Hippocampal formation (tissue), 2 donors: ENCODE data around the gene CST1.
"Not testable (repeated sequence)": the region's sequence is repeated elsewhere in the genome, so short reads cannot be mapped to it uniquely, and the experiment has no call there.

ENCODE experiments used
- DNase-seq, 2 donors: peaks; one replicate each; lab custom pipeline; 2025; lab: John Stamatoyannopoulos, UW

CST1 gene

GRCh38 chr20:23750786-23751185, at the start of gene CST1:
CST1 (minus strand) TSS chr20:23750935; CDS start chr20:23750866, 69 bp downstream.
- not testable (repeated sequence) for DNase-seq

GRCh38 chr20:23799216-23799847, 48.6 kb upstream of the CST1 start:
- DNase-seq: peak; percentile 2 to 5

- DNase-seq: no peak
Observed at GRCh38 chr20:23795526-23795925, 44.8 kb upstream of the CST1 start.

- no peak for DNase-seq
Observed at GRCh38 chr20:23794841-23795240, 44.1 kb upstream of the CST1 start.

DNA sequence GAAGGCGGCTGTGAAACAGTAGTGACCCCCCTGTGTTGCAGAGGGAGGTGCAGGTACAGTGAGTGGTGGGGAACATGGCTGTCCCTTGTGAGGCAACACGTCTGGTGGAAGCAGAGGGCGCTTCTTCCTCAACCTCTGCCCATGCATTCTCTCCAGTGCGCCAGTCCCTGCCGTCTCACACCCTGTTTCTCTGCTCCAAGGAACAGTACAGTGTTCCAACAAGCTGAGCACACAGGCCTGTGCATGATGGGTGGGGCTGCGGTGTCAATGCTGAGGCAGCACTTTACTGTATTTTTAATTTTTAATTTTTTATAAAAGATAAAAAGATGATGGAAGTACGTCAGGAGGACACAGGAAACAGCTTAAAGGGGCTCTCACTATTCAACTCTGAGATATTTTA, 43.3 kb upstream of the CST1 start:
- no peak for DNase-seq

- no peak for DNase-seq
Observed at GRCh38 chr20:23783447-23783846, 32.7 kb upstream of the CST1 start.

GRCh38 chr20:23782366-23782983, 31.7 kb upstream of the CST1 start:
- no peak for DNase-seq

DNA sequence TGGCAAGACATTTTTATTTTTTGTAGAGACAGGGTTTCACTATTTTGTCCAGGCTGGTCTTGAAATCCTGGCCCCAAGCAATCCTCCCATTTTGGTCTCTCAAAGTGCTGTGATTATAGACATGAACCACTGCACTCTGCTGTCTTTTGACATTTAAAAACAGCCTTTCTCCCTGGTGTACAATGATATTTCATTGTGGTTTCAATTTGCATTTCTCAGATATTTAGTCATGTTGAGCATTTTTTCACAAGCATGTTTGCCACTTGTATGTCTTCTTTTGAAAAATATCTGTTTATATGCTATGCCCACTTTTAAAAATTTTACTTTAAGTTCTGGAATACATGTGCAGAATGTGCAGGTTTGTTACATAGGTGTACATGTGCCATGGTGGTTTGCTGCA, 27.9 kb upstream of the CST1 start:
- DNase-seq: not testable (repeated sequence)

GRCh38 chr20:23777380-23777779, 26.6 kb upstream of the CST1 start:
- not testable (repeated sequence) for DNase-seq

GRCh38 chr20:23776067-23776771, 25.5 kb upstream of the CST1 start:
- DNase-seq: no peak

DNA sequence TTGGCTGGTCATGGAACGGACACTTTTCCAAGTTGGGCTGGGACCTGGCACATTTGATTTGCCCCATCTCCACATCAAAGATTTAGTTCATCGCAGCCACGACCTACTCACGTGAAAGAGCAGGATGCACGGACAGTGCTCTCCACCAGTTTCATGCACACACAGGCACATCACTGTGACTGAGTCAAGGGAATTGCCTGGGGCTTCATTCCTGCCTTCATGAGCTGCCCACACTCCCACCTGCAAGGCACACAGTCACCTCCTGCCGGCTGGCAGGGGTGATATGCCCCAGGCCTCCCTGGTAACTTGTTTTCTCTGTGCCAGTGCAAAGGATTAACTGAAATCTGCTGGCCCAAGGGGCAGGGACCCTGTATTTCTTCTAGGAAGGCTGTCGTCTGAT, 23.3 kb upstream of the CST1 start:
- no peak for DNase-seq

DNA sequence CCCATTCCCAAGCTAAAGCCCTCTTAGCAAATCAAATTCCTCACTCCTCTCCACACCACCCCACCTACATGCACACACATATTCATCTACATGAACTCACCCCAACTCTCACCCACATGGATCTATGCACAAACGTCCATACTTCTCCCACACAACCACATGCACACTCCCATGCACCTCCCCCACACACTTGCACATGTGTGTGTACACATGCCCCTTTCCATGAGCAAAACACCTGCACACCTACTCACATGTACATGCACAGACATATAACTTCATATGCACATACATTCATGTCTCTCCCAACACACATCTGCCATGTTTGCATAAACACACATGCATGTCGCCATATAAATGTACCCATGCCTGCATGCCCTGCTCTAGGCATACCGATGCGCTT, 22.8 kb upstream of the CST1 start:
- no peak for DNase-seq

- no peak for DNase-seq
Observed at GRCh38 chr20:23773127-23773526, 22.4 kb upstream of the CST1 start.

DNA sequence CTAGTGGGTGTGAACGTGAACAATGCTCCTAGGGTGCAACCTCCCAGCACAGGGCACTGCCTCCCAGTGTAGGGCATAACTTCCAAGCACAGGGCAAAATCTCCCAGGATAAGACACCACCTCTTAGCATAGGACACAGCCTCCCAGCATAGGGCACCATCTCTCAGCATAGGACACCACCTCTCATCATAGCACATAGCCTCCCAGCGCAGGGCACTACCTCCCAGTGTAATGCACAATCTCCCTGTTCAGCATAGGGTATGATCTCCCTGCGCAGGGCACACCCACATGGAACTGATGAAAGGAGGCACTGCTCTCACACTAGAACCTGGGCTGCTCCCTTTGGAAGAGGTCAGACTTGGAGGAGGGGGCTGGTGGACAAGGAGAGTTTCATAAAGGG, 21.3 kb upstream of the CST1 start:
- DNase-seq: no peak

GRCh38 chr20:23770384-23770783, 19.6 kb upstream of the CST1 start:
- no peak for DNase-seq

- not testable (repeated sequence) for DNase-seq
Observed at GRCh38 chr20:23768520-23768919, 17.8 kb upstream of the CST1 start.

DNA sequence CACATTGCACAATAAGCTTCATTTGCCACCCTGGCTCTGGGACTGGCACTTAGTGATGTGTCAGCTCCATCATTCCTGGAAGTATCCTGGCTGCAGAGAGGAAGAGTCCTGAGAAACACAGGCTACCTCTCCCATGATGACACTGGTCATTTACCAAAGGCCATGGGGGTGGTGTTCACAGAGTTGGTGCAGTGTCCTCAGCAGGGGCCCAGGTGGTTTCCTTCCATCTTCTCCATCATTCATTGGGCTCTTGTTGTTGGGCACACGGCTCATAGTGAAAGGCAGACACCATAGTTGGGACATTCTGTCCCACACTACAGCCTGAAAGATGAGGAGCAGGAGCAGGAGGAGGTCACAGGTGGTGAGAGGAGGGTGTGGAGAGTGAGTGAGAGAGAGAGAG, 15.8 kb upstream of the CST1 start:
- DNase-seq: no peak

DNA sequence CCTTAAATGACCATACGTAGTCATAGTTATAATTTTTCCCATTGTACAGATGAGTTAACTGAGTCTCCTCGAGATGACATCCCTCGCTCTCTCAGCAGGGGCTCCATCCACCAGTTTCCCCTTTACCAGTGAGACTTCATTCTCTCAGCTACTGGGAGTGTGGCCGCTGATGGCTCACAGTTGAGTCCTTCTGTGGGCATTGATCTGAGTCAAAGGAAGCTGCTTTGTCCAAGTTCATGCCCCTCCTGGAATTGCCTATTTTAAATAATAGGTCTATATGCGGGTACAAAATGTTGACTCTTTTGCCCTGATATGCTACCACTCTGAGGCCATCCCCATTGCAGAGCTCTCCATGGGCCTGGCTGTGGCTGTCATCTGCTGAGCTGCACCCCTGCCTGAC, 14.8 kb upstream of the CST1 start:
- no peak for DNase-seq

GRCh38 chr20:23764630-23765029, 13.9 kb upstream of the CST1 start:
- DNase-seq: not testable (repeated sequence)

DNA sequence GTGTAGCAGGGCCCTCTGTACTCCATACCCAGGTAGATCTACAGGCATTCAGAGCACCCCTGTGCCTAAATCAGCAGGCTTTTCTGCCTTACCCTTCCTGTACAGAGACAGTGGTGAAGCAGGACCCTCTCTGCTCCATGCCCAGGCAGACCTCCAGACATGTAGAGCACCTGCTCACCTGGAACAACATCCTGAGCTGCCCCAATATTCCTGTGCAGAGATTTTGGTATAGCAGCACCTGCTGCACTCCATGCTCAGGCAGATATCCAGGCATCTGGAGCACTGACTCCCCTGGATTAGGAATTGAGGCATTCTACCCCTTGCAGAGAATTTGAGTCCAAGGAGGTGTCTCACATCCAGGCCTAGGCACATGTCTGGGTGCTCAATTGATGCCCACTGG, 12.6 kb upstream of the CST1 start:
- DNase-seq: no peak

- DNase-seq: no peak
Observed at GRCh38 chr20:23759306-23759940, 8.7 kb upstream of the CST1 start.

DNA sequence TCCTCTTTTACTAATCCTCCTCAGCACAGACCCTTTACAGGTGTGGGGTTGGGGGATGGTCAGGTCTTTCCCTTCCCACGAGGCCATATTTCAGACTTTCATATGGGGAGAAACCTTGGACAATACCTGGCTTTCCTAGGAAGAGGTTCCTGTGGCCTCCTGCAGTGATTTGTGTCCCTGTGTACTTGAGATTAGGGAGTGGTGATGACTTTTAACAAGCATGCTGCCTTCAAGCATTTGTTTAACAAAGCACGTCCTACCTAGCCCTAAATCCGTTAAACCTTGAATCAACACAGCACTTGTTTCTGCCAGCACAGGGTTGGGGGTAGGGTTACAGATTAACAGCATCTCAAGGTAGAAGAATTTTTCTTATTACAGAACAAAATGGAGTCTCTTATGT, 6.1 kb upstream of the CST1 start:
- DNase-seq: not testable (repeated sequence)

DNA sequence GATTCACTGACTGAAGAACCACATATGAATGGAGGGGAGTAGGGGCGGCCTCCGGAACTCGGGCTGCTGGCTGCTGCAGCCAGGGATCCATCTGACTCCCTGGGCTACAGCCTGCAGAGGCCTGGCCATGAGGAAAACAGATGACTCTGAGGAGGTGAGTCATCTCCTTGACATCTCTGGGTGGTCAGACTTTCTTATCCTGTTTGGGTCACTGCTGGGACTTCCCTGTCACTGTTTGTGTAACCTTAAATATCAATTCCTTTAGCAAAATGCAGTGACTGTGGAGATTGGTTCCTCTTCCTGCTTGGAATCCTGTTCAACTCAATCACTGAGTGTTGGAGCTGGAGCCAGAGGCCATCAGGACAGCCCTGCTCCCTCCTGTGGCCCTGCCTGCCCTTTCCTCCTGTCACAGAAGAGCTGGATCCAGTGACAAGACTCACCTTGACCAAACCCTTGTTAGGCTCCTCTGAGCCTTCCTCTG, 4.4 kb upstream of the CST1 start:
- not testable (repeated sequence) for DNase-seq
